SK-N-MC (cell line): ENCODE data around the gene TMEM273.

ENCODE experiments used
- DNase-seq: peaks from one replicate; pipeline ENCODE4 v3.0.0-alpha.2; 2011; ENCODE audit warnings: low read depth, low spot score
- H3K27ac ChIP-seq: fragments of 200-600 bp; sonication (generic); 2 replicates; pipeline ENCODE4 v1.5.1; 2016; ENCODE audit warnings: mixed run types
- H3K36me3 ChIP-seq: fragments of 200-600 bp; sonication (generic); 2 replicates; pipeline ENCODE4 v1.6.1; 2017; ENCODE audit warnings: antibody characterized with exemption, low read length, mixed read lengths; ENCODE audit not compliant: insufficient read depth
- H3K4me3 ChIP-seq: fragments of 200-600 bp; sonication (generic); 2 replicates; pipeline ENCODE4 v1.5.1; 2016
- H3K9ac ChIP-seq: fragments of 200-600 bp; sonication (generic); 2 replicates; pipeline ENCODE4 v1.8.0; 2017; ENCODE audit warnings: mixed run types, mixed read lengths; ENCODE audit not compliant: insufficient read length
- H3K9me3 ChIP-seq: fragments of 200-600 bp; sonication (generic); 2 replicates; pipeline ENCODE4 v1.6.1; 2017; ENCODE audit warnings: low read depth, mild to moderate bottlenecking, antibody characterized with exemption, low read length, moderate library complexity, mixed read lengths
- EZH2 ChIP-seq: fragments of 200-600 bp; sonication (generic); IDR thresholded peaks from one replicate; pipeline ENCODE4 v1.6.1; 2017; ENCODE audit warnings: antibody characterized with exemption
- FOXP2 ChIP-seq: optimal IDR thresholded peaks from 2 replicates; pipeline ENCODE3; 2011; ENCODE audit warnings: mild to moderate bottlenecking, moderate library complexity; ENCODE audit not compliant: insufficient read depth; ENCODE audit errors: extremely low read length, control extremely low read depth
- POLR2AphosphoS5 ChIP-seq: IDR thresholded peaks from 2 replicates; pipeline ENCODE4 v1.6.1; 2012; ENCODE audit warnings: mild to moderate bottlenecking, low read depth, low read length, borderline replicate concordance

TMEM273 gene

GRCh38 chr10:49158915-49159314, 29.3 kb downstream of the TMEM273 start:
- TF ChIP-seq EZH2 (no peak), FOXP2 (no peak)
- H3K27ac ChIP-seq = no peak overlapping the region
- no peak overlapping the region for H3K4me3 ChIP-seq
- no peak overlapping the region for H3K9ac ChIP-seq
- DNase-seq = no peak
- H3K36me3 ChIP-seq = no peaks in the 10 kb centered on the region
- H3K9me3 ChIP-seq = no peaks in the 10 kb centered on the region

GRCh38 chr10:49158404-49158803, 29.8 kb downstream of the TMEM273 start:
- H3K4me3 ChIP-seq = no peak overlapping the region
- no peak for TF ChIP-seq FOXP2
- no peak for TF ChIP-seq EZH2
- no peak for TF ChIP-seq POLR2AphosphoS5
- H3K9ac ChIP-seq = no peak overlapping the region
- H3K9me3 ChIP-seq = no peaks in the 10 kb centered on the region
- no peak for DNase-seq
- no peak overlapping the region for H3K27ac ChIP-seq
- no peaks in the 10 kb centered on the region for H3K36me3 ChIP-seq

GRCh38 chr10:49157229-49157628, 31.0 kb downstream of the TMEM273 start:
- Histone ChIP-seq H3K36me3 (no peaks in the 10 kb centered on the region), H3K27ac (no peak overlapping the region), H3K9me3 (no peaks in the 10 kb centered on the region), H3K4me3 (no peak overlapping the region), H3K9ac (no peak overlapping the region)
- no peak for TF ChIP-seq EZH2
- no peak for TF ChIP-seq POLR2AphosphoS5
- no peak for TF ChIP-seq FOXP2
- no peak for DNase-seq

GRCh38 chr10:49154641-49155040, 33.5 kb downstream of the TMEM273 start:
- no peak for DNase-seq
- H3K27ac ChIP-seq = no peak overlapping the region
- no peak for TF ChIP-seq FOXP2
- TF ChIP-seq EZH2 = no peak
- TF ChIP-seq POLR2AphosphoS5 = no peak
- H3K9me3 ChIP-seq = no peaks in the 10 kb centered on the region
- no peak overlapping the region for H3K9ac ChIP-seq
- H3K36me3 ChIP-seq = no peaks in the 10 kb centered on the region
- H3K4me3 ChIP-seq = no peak overlapping the region

GRCh38 chr10:49153971-49154370, 34.2 kb downstream of the TMEM273 start:
- TF ChIP-seq FOXP2 (no peak), EZH2 (no peak), POLR2AphosphoS5 (no peak)
- H3K9ac ChIP-seq = no peak overlapping the region
- no peaks in the 10 kb centered on the region for H3K36me3 ChIP-seq
- H3K9me3 ChIP-seq = no peaks in the 10 kb centered on the region
- no peak for DNase-seq
- H3K27ac ChIP-seq = no peak overlapping the region
- no peak overlapping the region for H3K4me3 ChIP-seq

- DNase-seq = no peak
- Histone ChIP-seq H3K9ac (no peak overlapping the region), H3K4me3 (no peak overlapping the region), H3K9me3 (no peaks in the 10 kb centered on the region), H3K36me3 (no peaks in the 10 kb centered on the region), H3K27ac (no peak overlapping the region)
- TF ChIP-seq FOXP2 = no peak
- TF ChIP-seq POLR2AphosphoS5 = no peak
- TF ChIP-seq EZH2 = no peak
Measured at GRCh38 chr10:49153115-49153514, 35.1 kb downstream of the TMEM273 start.

- TF ChIP-seq FOXP2 (no peak), EZH2 (no peak), POLR2AphosphoS5 (no peak)
- H3K4me3 ChIP-seq = no peak overlapping the region
- no peaks in the 10 kb centered on the region for H3K9me3 ChIP-seq
- no peak for DNase-seq
- no peaks in the 10 kb centered on the region for H3K36me3 ChIP-seq
- H3K9ac ChIP-seq = no peak overlapping the region
- H3K27ac ChIP-seq = no peak overlapping the region
Measured at GRCh38 chr10:49152663-49153062, 35.5 kb downstream of the TMEM273 start.

GRCh38 chr10:49152037-49152436, 36.2 kb downstream of the TMEM273 start:
- TF ChIP-seq FOXP2 (no peak), POLR2AphosphoS5 (no peak), EZH2 (no peak)
- H3K27ac ChIP-seq = no peak overlapping the region
- no peak overlapping the region for H3K4me3 ChIP-seq
- DNase-seq = no peak
- no peaks in the 10 kb centered on the region for H3K9me3 ChIP-seq
- no peak overlapping the region for H3K9ac ChIP-seq
- no peaks in the 10 kb centered on the region for H3K36me3 ChIP-seq

GRCh38 chr10:49151481-49151880, 36.7 kb downstream of the TMEM273 start:
- H3K9me3 ChIP-seq = no peaks in the 10 kb centered on the region
- no peak overlapping the region for H3K4me3 ChIP-seq
- H3K27ac ChIP-seq = no peak overlapping the region
- TF ChIP-seq EZH2 (no peak), FOXP2 (no peak), POLR2AphosphoS5 (no peak)
- no peak for DNase-seq
- no peaks in the 10 kb centered on the region for H3K36me3 ChIP-seq
- no peak overlapping the region for H3K9ac ChIP-seq
